ENCODE results near the gene MGAT1.
A peak's percentile ranks its signal among the peaks of the same experiment; 100 is the strongest.

The MGAT1 gene

DNA sequence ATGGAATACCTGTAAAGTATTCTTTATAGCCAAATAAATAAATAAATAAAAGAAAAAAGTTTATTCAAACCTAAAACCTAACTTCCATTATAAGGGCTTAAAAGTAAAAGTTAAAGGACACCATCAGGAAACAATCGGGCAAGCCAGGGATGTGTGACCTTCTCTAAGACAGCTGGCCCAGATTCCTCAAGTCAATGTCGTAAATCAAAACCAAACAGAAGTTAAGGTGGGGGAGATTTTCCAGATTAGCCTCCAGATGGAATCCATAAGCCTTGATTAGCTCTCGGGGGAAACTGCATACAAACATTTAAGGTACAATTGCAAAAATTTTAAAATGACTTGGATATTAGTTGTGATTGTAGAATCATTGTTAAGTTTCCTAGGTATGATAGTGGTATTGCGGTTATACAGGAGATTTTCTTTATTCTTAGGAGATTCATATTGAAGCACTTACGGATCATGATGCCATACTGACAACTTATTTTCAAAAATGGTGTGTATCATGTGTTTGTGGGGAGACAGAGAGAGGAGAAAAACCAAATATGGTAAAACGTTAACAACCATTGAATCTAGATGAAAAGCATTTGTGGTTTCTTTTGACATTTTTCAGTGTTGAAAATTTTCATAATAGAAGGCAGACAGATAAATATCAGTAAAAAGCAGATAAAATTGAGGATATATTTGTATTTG lies 21.5 kb upstream of the MGAT1 start:
- no peak for DNase-seq

DNA sequence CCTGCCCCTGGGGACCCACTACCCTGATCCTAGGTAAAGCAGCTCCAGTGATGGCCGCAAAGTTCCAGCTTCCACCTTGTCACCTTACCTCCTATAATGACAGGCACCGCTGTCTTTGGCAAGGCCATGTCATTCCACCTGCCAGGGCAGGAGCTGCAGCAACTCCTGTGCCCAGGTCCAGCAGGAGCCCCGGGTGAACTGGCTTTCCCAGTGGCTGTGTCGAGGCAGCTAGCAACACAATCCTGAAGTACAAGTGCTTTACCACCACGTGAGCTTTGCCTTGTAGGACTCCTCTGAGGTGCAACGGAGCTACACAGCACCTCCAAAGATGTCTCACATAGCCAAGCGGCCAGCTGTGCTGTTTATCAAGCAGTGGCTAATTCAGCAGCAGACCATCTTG lies 20.7 kb upstream of the MGAT1 start:
- no peak for DNase-seq

GRCh38 chr5:180821538-180821937 lies 18.9 kb upstream of the MGAT1 start:
- no peak for DNase-seq

DNA sequence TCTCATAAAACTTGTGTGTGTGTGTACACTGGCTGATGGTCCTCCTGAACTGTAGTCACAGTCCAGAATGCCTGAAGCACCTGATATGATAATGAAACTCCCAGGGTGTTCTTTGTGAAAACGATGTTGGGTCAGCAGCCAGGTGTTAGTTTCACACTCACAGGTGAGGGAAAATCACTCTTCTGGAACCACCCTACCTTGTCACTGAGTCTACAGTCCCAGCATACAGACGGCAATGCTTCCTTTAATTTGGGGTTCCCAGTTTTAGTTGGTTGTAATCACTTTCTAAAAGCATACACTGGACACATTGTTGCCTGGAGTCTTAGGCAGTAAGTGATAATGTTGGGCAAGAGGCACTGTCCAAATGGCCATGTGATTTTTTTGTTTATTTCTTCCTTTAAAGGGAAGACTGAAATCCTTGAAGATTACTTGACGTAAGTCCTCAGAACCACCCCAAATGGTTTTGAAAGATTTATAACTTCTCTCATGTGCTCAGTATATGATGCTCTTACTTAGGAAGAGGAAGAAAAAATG lies 18.2 kb upstream of the MGAT1 start:
- no peak for DNase-seq

GRCh38 chr5:180818677-180819341 lies 16.2 kb upstream of the MGAT1 start:
- no peak for DNase-seq

GRCh38 chr5:180817893-180818674 lies 15.5 kb upstream of the MGAT1 start:
- no peak for DNase-seq

DNA sequence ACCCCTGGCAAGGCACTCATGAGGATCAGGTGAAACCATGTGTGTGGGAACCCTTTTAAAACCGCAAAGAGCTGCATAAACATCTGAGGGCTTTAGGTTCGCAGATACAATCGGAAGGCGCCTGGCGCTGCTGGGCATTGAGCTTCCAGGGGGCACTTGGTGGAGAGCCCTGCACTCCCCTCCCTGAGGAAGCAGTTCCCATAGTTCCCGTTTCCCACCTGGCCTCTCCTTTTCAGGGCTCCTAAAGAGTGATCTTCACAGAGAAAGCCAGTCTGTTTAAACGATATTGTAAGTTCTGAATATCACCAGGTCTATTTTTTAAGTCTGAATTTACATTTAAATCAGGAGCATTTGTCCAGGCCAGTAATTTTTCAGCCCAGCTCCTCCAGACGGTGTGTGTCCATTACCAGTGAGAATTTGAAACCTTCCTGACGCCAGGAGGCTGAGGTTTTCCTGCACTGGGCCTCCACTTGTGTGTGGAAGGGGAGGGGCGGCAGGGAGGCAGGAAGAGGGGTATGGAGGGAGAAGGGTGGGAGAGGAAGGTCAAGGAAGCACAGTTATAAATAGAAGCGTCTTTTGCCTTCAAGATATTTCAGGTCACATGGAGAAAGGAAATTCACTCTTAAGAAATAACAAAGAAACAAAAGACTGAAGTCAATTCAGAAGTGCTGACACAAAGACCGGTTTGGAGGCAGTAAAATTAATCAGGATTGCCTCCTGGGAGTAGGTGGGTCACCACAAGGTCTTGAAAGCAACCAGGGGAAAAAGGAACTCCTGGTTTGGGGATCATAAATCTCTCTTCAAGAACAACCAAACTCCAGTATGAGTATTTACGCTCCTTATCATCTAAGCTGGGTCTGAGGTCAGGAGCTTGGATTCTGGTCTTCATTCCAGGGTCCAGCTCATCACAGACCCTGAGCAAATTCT lies 14.3 kb upstream of the MGAT1 start:
- DNase-seq, result no peak

DNA sequence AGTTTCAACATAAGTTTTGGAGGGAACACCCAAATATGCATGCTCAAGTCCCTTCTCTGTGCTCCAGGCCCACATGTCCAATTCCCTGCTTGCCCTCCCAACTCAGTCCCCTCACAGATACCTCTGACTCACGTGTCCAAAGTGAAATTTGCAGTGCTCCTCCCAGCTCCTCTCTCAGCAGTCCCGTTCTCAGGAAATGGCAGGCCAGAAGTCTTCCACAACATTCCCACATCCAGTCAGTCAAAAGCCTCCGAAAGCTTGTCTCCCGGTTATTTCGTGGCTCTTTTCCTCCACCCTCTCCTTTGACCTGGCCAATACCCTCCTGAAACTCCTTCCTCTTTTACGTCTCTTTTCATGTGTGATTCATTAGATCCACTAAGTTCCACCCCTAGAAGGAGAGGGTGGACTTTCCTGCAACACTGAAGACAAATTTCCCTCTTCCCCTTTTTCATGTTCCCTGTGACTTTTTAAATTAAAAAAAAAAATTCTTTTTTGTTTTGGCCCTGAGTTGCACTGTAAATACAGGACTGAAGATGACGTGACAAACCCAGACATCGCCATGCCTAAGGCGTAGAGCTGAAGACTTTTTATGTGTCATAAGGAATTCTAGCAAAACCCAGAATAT lies 12.8 kb upstream of the MGAT1 start:
- DNase-seq, result no peak

- DNase-seq, result no peak
Measured at GRCh38 chr5:180813420-180813819, 10.8 kb upstream of the MGAT1 start.

DNA sequence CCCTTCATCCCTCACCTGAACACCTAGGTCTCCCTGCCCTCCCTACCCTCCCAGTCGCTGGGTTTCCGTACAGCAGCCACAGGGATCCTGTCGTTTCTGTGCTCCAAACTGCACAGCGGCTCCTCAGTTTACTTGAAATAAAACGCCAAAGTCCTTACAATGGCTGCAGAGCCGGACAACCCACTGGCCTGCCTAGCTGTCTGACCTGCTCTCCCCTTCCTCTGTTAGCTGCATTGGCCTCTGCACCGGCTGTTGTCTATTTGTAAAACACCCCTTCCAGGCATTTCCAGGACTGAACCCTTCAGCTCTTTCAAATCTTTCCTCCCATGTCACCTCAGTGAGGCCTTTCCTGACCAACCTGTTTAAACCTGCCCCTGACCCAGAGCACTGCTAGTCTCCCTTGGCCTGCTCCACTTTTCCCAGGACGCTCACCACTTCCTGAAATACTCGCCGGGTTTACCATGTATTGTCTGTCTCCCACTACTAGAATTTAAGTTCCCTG lies 9.1 kb upstream of the MGAT1 start:
- no peak for DNase-seq

DNA sequence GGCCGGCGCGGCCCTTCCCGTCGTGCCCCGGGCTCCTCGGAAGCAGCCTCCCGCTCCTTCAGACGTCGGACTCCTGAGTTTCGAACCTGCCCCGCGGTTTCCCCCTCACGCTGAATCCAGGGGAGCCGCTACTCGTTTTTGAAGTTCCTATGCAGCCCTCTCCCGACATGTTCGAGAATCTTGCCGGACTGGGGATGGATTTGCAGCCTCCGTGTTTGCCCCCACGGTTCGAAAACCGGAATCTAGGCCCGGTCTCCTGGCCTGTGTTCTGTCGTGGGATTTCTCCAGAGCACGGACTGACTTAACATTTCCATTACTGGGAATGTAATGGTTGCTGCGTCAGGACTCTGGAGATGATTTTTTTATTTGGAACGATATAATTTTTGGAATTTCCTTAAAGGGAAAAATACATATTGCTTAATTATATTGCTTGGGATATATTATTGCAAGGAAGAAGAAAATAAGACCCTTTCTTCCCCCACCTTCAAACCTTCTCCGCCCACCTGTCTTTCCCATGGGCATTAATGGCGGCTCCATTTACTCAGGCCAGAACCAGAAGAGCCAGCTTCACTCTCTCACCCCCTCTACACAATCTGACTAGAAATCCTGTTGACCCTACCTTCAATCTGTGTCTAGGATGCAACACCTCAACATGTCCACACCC lies 8.5 kb upstream of the MGAT1 start:
- DNase-seq, result no peak

DNA sequence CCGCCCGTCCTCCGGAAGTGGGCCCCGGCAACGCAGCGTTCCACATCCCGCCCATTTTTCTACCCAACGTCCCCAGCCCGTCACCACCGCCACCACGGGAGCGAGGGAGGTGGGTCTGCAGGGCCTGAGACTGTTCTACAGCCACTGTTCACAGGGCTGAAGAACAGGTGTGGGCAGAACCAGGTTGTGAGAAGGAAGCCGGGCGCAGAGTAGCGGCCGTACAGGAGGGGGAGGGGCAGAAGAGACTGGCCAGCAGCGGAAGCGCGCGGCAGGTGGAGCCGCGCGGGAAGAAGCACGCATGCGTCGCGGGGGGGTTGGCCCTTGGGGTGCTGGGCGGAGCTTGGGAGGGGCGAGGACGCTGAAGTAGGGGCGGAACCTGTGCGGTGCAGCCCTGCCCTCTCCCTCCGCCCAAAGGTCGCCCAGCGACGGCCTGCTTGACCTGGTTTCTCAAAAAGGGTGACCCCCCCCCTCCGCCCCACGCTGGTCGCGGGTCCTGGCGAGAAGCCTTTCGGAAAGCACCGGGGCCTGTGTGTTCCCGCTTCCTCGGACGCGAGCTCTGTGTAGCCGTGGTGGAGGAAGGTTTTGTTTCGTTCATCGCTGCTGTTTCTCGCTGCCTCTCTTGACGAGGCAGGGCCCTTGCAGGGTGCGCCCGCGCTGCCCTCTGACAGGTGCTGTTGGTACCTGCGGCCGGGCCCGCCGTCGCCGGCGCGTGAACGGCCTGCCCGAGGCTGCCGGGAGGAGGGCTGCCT lies 7.8 kb upstream of the MGAT1 start:
- peak; percentile 95 for DNase-seq

GRCh38 chr5:180809403-180810209 lies 7.0 kb upstream of the MGAT1 start:
- peak; percentile 87 for DNase-seq

DNA sequence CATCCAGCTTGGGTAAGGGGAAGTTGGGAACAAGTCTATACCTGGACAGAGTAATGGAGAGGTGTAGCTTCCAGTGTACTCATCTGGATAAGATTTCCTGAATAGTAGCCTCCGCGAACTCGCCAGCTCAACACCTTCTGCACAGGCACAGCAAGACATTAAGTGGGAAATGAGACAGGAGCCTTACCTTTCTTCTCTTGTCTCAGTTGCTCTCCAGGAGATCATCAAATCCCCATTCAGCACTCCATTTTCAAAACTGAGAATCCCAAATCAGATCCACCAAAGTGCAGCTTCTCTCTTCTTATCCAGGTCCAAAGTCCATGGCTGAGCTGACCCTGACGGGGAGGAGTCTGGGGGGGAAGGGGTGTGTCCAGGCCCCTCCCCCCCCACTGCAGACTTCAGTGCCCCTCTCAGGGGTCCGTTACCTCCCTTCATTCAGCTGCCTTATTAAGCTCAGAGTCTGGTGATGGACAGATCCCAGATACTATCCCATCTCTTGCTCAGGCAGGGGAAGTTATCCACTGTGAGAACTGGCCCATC lies 5.9 kb upstream of the MGAT1 start:
- DNase-seq, result no peak

DNA sequence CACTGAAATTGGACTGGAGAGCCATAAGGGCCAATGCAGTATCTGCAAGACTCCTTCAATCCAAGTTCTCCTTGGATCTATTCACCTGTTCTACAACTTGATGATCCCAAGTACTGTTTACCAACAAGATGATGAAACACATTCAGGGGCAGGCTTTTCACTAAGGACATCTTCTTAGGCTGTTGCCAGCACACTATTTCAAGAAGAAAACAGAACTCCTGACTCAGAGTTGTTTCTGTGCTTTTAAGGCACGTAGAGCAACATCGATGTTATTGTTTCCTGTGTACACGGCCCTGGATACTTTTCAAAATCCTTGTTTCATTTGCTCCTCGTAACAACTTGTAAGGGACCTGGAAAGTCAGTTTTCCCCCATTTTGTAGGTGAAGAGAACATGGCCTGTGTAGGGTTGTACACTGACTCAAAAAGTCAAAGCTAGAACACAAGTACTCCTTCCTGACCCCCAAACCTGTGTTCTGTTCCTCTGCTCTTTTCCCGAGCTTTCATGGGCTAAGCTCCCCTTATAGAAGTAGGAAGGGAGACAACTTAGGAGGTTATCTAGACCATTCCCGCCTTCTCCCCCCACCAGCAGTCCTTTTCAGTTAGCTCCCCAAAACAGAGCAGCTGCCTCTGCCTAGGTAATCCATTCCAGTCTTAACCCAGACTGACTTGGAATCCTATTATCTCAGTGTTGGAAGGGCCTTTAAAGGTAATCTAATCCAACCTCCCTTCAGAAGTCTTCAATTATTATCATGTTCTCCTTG lies 5.2 kb upstream of the MGAT1 start:
- no peak for DNase-seq

- no peak for DNase-seq
Measured at GRCh38 chr5:180807046-180807445, 4.4 kb upstream of the MGAT1 start.

DNA sequence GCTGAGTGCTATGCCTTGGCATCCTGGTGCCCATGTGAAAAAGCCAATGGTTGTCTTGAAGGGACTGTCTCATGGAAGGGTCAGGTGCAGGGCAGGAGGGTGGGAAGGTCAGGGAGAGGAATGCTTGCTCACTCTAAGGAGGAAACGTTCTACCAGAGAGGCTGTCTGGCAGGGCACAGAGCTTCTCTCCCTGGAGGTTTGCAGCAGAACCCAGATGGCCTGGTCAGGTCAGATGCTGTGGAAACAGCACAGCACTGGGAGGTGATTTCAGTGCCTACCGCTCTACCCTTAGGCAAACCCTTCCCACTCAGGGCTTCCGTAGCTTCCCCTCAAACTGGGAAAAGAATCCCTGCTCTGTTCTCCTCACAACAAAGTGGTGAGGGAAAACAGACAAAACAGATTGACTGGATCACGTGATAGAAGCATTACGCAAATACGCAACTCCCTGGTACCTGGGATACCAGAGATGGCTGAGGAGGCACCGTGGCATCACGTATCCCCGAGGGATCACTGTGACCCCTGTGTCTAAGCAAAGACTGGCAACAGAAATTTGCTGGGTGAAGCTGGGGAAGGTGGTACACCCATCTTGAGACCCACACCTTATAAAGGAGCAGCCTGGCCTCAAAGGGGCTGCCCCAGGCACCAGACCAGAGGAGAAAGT lies 3.9 kb upstream of the MGAT1 start:
- no peak for DNase-seq

GRCh38 chr5:180804129-180804618 lies 1.6 kb upstream of the MGAT1 start:
- peak; percentile 55 for DNase-seq
